ENCODE measurements around the gene MYO10.
"Not testable (repeated sequence)": the region's sequence is repeated elsewhere in the genome, so short reads cannot be mapped to it uniquely, and the experiment has no call there.

Gene MYO10

DNA sequence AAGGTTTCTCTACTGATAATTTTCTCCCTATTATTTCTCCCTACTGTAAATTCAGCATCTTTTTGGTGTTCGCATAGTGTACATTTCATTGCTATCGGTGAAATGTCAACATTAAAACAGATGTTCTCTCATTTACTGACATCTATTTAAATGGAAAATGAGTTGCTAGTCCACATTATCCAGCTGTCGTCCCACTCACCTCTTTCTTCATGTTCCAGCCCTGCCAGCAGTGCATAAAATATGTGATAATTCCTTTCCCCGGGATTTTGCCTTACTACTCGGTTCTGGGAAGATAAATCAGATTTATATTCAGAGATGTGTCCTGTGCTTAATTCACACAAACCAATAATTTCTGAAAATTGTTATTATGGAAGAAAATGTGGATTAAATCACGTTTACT, 155.8 kb downstream of the MYO10 start:
- DNase-seq (no peak), ATAC-seq (replicated peaks) (no peak)
- H3K4me1 Mint-ChIP-seq = peaks cover 0 to 10% of the 10 kb centered on the region in 2 donors
- no peak overlapping the region for H3K4me3 Mint-ChIP-seq
- no peak overlapping the region for H3K27ac Mint-ChIP-seq
- no peaks in the 10 kb centered on the region for H3K9me3 Mint-ChIP-seq
- H3K27me3 Mint-ChIP-seq = peaks cover 0 to 12% of the 10 kb centered on the region in 2 donors
- no peaks in the 10 kb centered on the region for H3K36me3 Mint-ChIP-seq

DNA sequence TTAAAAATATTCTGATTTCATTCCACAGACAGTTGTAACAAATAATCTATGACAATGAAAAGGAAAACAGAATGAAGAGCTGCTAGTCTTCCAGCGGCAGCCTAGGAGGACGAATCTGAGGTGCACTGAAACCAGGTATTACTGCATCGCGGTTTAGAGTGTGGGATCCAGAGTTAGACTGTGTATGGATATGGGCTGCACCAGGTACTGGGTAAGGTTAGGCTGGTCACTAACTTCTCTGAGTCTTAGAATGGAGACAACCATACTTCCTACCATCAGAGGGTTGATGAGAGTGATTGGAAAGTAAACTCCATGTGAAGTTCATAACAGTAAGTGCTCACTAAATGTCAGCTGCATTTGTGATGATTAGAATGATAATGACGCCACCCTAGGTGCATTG, 158.7 kb downstream of the MYO10 start:
- Mint-ChIP-seq H3K4me3 (no peak overlapping the region), H3K9me3 (no peaks in the 10 kb centered on the region), H3K4me1 (no peaks in the 10 kb centered on the region), H3K36me3 (no peaks in the 10 kb centered on the region), H3K27ac (no peak overlapping the region), H3K27me3 (peaks cover 0 to 5% of the 10 kb centered on the region in 2 donors)
- DNase-seq (no peak), ATAC-seq (replicated peaks) (no peak)

DNA sequence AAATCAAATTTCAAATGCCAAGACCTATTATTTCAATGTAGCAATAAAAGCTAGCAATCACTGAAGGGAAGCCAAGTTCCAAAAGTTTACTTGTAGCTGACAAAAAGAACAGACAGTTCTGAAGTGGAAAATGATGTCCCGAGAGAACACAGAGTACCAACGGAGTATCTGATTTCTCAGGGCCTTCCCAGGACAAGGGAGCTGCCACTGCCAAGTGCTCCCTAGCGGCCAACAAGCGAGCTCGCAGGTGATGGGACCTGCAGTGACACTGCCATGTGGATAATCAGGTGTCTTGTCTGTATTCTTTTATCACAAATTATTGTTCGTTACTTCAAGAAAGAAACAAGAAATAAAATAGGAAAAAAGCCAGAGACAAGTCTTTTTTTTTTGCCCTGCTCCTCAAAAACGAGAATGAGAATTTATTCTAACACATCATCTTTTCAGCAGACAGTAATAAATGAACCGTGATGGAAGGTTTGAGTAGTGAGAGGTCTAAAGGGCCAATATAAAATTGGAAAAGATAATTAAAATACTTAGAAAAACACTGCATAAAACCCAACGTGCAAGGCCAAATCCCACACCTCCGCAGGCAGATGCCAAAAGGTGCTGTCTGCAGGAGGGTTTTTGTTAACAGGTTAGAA, 159.4 kb downstream of the MYO10 start:
- no peak for DNase-seq
- no peak for ATAC-seq (replicated peaks)
- H3K36me3 Mint-ChIP-seq = no peaks in the 10 kb centered on the region
- no peaks in the 10 kb centered on the region for H3K4me1 Mint-ChIP-seq
- peaks cover 0 to 4% of the 10 kb centered on the region in 2 donors for H3K27me3 Mint-ChIP-seq
- no peak overlapping the region for H3K4me3 Mint-ChIP-seq
- no peak overlapping the region for H3K27ac Mint-ChIP-seq
- no peaks in the 10 kb centered on the region for H3K9me3 Mint-ChIP-seq

DNA sequence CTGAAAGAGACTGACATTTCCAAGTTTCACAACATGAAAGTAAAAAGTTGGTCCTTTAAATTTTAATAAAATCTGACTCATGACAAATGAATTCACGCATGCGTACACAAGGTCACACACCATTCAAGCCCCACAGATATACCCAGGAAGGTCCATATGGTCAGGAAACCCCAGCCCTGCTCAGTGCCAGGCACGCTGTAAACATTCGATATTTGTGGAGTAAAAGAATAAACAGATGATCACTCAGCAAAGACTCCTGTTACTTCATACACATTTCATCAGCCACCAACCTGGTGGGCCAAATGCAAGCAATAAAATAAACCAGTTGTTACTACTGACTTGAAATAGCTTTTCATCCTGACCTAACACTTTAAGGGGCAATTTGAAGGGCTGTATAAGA, 161.3 kb downstream of the MYO10 start:
- H3K27ac Mint-ChIP-seq = no peak overlapping the region
- H3K36me3 Mint-ChIP-seq = no peaks in the 10 kb centered on the region
- no peaks in the 10 kb centered on the region for H3K9me3 Mint-ChIP-seq

DNA sequence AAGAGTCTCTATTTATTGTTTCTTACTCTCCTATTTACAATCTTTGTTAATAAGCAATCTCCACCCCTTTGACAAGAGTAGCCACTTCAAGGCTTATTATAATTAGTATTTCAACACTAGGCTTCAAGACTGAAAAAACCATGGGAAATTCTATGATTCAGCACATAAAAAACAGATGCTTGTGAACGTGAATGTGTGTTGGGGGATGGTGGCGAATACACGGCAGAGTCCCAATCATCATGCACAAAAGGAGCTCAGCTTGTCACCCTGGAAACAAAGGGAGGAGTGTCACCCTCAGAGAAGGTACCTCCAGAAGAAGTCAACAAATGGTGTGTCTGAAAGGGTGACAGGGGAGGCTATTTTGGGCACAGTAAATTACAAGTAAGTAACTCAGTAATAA, 162.1 kb downstream of the MYO10 start:
- no peak overlapping the region for H3K4me3 Mint-ChIP-seq
- DNase-seq (no peak), ATAC-seq (replicated peaks) (no peak)
- H3K36me3 Mint-ChIP-seq = no peaks in the 10 kb centered on the region
- H3K27ac Mint-ChIP-seq = no peak overlapping the region
- H3K27me3 Mint-ChIP-seq = no peaks in the 10 kb centered on the region
- H3K4me1 Mint-ChIP-seq = no peaks in the 10 kb centered on the region
- no peaks in the 10 kb centered on the region for H3K9me3 Mint-ChIP-seq

More for the DNA sequence above, 161.3 kb downstream of the MYO10 start:
- no peak for DNase-seq
- ATAC-seq (replicated peaks) = no peak
- Mint-ChIP-seq H3K4me3 (no peak overlapping the region), H3K27me3 (no peaks in the 10 kb centered on the region), H3K4me1 (no peaks in the 10 kb centered on the region)

DNA sequence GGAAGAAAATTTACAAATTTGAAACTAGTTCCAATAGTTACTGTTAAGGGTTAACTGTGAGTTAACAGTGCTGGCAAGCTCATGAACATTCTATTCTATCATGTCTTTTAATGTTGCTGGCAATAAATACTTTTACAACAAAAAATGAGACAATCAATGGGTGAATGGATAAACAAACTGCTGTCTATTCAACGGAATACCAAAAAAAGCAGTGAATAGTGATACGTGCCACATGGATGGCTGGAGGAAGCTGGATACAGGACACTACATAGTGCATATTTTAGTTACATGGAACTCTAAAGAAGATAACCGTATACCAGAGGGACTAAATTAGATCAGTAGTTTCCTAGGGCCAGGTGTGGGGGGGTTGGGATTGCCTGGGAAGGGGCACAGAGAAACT, 163.5 kb downstream of the MYO10 start:
- ATAC-seq (replicated peaks) = no peak
- no peak overlapping the region for H3K27ac Mint-ChIP-seq

DNA sequence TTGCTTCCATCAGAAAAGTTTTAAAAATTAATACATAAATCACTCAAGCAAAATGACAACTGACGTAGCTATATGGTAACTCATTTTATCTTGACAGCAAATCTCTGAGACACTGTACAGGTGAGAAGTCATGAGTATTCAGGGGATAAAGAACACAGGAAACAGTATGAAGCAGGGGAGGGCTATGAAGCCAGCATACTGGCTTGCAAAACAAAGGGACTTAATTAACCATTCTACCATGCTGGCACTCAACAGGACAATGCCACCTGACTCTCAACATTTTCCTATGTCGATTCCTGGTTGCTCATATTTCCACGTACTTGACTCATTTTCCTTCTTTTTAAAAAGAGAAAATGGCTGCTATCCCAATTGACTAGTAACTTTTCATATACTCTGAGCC, 167.9 kb downstream of the MYO10 start:
- no peaks in the 10 kb centered on the region for H3K36me3 Mint-ChIP-seq
- H3K27ac Mint-ChIP-seq = no peak overlapping the region
- H3K27me3 Mint-ChIP-seq = no peaks in the 10 kb centered on the region
- no peaks in the 10 kb centered on the region for H3K4me1 Mint-ChIP-seq
- no peaks in the 10 kb centered on the region for H3K9me3 Mint-ChIP-seq
- no peak for ATAC-seq (replicated peaks)
- no peak for DNase-seq
- H3K4me3 Mint-ChIP-seq = no peak overlapping the region

More for the DNA sequence above, 163.5 kb downstream of the MYO10 start:
- H3K4me3 Mint-ChIP-seq = no peak overlapping the region
- no peaks in the 10 kb centered on the region for H3K27me3 Mint-ChIP-seq
- no peaks in the 10 kb centered on the region for H3K9me3 Mint-ChIP-seq
- DNase-seq = no peak
- H3K36me3 Mint-ChIP-seq = no peaks in the 10 kb centered on the region
- H3K4me1 Mint-ChIP-seq = no peaks in the 10 kb centered on the region

DNA sequence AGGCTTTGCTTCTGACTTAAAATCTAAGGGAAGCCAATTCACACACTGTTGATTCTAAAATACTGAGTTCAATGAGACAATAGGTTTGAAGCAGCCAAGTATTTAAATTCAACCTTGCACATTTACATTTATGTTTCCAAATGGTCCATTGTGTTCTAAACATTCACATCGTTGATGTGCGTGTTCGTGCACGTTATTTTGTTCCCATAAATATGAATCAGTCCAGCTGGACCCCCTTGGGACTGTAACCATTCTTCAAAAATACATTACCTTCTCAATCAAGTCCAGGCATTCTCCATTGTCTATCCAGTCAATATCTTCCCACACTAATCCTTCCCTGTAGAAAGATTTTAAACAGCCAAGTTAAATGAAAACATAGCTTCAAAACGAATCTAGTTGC, 172.9 kb downstream of the MYO10 start:
- no peak overlapping the region for H3K4me3 Mint-ChIP-seq
- no peak overlapping the region for H3K27ac Mint-ChIP-seq
- ATAC-seq (replicated peaks) (no peak), DNase-seq (no peak)
- H3K27me3 Mint-ChIP-seq = no peaks in the 10 kb centered on the region
- no peaks in the 10 kb centered on the region for H3K36me3 Mint-ChIP-seq
- H3K9me3 Mint-ChIP-seq = peaks cover 0 to 1% of the 10 kb centered on the region in 2 donors
- H3K4me1 Mint-ChIP-seq = peaks cover 4 to 6% of the 10 kb centered on the region in 2 donors

DNA sequence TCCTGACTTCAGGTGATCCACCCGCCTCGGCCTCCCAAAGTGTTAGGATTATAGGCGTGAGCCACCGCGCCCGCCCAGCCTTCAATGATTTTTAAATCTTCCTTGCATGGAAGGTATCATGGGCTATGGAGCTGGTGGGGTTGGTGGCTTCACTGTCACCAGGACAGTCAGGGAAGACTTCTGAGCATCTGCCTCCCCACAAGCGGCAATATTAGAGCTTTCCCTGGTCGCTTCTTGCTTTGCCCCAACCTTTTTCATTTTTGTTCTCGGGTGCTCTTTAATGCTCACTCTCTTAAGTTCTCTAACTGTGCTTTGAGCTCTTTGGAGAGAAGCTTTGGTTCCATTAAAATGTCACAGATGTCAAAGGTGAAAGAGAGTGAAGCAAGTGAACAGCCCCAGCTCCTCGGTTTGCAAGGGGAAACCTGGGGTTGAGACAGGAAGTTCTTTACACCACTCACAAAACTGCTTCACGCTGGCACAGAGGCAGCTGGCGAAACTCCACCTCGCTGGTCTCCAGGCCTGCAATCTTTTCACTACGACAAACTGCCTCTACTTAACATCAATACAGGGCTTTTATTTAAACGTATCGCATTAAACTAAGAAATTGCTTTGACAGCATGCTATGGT, 176.8 kb downstream of the MYO10 start:
- ATAC-seq (replicated peaks) (peak; percentile 67), DNase-seq (no peak)
- Mint-ChIP-seq H3K36me3 (no peaks in the 10 kb centered on the region), H3K4me3 (no peak overlapping the region), H3K9me3 (peaks cover 0 to 1% of the 10 kb centered on the region in 2 donors), H3K27me3 (no peaks in the 10 kb centered on the region), H3K27ac (no peak overlapping the region), H3K4me1 (peaks cover 4 to 6% of the 10 kb centered on the region in 2 donors)

DNA sequence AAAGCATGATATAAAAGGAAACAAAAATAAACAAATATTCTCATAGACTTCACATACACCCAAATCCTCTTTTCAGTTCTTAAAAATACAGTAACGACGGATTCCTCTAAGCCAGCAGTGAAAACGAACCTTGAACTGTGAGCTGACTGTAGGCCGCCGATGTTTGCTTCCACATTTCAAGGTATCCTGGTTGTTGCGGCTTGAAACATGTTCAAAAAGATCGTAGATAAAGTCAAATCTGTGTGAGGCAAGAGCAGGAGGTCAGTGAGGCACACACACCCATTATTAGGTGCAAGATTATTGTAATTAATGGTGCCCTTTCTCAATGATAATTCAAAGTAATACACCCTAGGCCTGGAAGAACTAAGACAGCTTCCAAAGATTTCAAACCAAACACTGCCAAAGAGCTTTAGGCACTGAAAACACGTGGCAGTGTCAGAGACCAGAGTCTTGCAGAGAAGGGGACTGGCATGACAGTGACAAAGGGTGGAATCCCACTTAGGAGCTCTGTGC, 178.0 kb downstream of the MYO10 start:
- DNase-seq (no peak), ATAC-seq (replicated peaks) (no peak)
- H3K9me3 Mint-ChIP-seq = peaks cover 0 to 1% of the 10 kb centered on the region in 2 donors
- H3K27me3 Mint-ChIP-seq = no peaks in the 10 kb centered on the region
- peaks cover 4 to 6% of the 10 kb centered on the region in 2 donors for H3K4me1 Mint-ChIP-seq
- H3K36me3 Mint-ChIP-seq = no peaks in the 10 kb centered on the region
- H3K27ac Mint-ChIP-seq = no peak overlapping the region
- H3K4me3 Mint-ChIP-seq = no peak overlapping the region

DNA sequence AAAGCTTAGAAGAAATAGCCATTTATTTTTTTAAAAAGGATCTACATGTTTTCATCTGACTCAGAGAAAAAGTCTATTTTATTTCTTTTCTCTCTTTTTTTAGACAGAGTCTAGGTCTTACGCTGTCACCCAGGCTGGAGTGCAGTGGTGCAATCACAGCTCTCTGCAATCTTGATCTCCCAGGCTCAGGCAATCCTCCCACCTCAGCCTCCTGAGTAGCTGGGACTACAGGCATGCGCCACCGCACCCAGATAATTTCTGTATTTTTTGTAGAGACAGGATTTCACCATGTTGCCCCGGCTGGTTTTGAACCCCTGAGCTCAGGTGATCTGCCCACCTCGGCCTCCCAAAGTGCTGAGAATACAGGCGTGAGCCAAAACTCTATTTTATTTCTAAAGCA, 178.5 kb downstream of the MYO10 start:
- H3K4me1 Mint-ChIP-seq; ATAC-seq (replicated peaks); DNase-seq; H3K9me3 Mint-ChIP-seq; H3K27me3 Mint-ChIP-seq; H3K27ac Mint-ChIP-seq; H3K4me3 Mint-ChIP-seq; H3K36me3 Mint-ChIP-seq: not testable (repeated sequence)

DNA sequence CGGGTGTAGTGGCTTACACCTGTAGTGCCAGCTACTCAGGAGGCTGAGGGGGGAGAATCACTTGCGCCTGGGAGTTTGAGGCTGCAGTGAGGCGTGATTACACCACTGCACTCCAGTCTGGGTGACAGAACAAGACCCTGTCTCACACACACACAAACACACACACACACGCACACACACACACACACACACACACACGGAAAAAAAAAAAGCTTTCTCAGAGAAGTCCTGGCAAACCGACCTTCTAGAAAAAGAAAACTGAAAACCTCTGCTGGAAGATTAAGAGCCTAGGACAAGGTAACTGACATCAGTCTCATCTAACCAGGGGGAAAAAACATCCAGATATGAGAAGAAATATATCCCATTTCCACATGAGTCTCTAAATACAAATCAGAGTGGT, 178.9 kb downstream of the MYO10 start:
- ATAC-seq (replicated peaks) (no peak), DNase-seq (no peak)
- no peaks in the 10 kb centered on the region for H3K27me3 Mint-ChIP-seq
- no peaks in the 10 kb centered on the region for H3K36me3 Mint-ChIP-seq
- peaks cover 4 to 6% of the 10 kb centered on the region in 2 donors for H3K4me1 Mint-ChIP-seq
- H3K27ac Mint-ChIP-seq = no peak overlapping the region
- no peaks in the 10 kb centered on the region for H3K9me3 Mint-ChIP-seq
- no peak overlapping the region for H3K4me3 Mint-ChIP-seq

DNA sequence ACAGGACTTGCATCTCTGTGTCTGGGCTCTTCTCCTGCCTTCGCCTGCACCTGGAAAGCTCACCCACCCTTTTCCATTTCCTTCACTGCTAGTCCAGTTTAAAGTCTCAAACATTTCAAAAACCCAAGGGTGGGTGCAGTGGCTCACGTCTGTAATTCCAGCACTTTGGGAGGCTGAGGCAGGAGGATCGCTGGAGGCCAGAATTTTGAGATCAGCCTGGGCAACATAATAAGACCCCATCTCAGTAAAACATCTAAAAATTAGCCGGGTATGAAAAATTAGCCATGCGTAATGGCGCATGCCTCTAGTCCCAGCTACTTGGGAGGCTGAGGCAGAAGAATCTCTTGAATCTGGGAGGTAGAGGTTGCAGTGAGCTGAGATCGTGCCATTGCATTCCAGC, 179.4 kb downstream of the MYO10 start:
- no peaks in the 10 kb centered on the region for H3K36me3 Mint-ChIP-seq
- no peak for DNase-seq
- H3K4me3 Mint-ChIP-seq = no peak overlapping the region
- no peaks in the 10 kb centered on the region for H3K27me3 Mint-ChIP-seq
- peaks cover 4 to 6% of the 10 kb centered on the region in 2 donors for H3K4me1 Mint-ChIP-seq
- no peak for ATAC-seq (replicated peaks)
- no peaks in the 10 kb centered on the region for H3K9me3 Mint-ChIP-seq
- no peak overlapping the region for H3K27ac Mint-ChIP-seq

DNA sequence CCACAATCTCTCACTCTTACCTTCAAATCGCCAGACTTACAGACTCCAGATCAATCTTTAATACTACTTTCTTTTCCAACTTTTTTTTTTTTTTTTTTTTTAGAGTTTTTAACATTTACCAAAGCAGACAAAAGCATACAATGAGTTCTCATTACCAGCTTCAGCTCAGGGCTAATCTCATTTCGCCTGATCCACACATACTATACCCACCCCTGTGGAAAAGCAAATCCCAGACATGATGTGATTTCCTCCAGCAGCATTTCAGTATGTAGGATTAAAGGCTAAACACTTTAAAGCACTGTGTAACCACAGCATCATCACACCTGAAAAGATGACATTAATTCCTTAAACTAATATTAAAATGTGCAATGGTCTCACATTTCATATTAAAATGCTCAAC, 180.4 kb downstream of the MYO10 start:
- no peak overlapping the region for H3K27ac Mint-ChIP-seq
- H3K4me1 Mint-ChIP-seq = peaks cover 4 to 6% of the 10 kb centered on the region in 2 donors
- H3K9me3 Mint-ChIP-seq = no peaks in the 10 kb centered on the region
- ATAC-seq (replicated peaks) (no peak), DNase-seq (no peak)
- no peak overlapping the region for H3K4me3 Mint-ChIP-seq
- no peaks in the 10 kb centered on the region for H3K27me3 Mint-ChIP-seq
- H3K36me3 Mint-ChIP-seq = no peaks in the 10 kb centered on the region

DNA sequence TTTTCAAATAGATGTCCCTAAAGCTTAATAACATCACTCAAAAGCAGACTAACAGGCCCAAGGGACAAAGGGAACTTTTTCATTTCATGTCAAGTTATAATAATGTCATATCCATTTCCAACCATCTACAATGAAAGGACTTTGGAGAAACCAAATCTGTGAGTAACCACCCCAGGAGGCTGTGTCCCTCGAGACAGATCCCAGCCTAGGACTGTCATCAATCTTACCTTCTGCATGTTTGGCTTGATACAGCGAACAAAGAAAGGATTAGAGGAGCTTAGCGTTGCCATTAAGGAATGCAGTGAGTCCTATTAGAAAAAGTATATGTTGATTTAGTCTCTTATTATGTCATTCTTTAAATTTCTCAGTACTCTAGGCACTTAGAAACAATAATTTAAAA, 181.5 kb downstream of the MYO10 start:
- peaks cover 4% of the 10 kb centered on the region in 2 donors for H3K4me1 Mint-ChIP-seq
- H3K27me3 Mint-ChIP-seq = no peaks in the 10 kb centered on the region
- no peak overlapping the region for H3K27ac Mint-ChIP-seq
- H3K4me3 Mint-ChIP-seq = no peak overlapping the region
- no peaks in the 10 kb centered on the region for H3K36me3 Mint-ChIP-seq
- ATAC-seq (replicated peaks) (no peak), DNase-seq (no peak)
- no peaks in the 10 kb centered on the region for H3K9me3 Mint-ChIP-seq
